ENCODE data around the gene ZP3. TPM values are rescaled to one million over a fixed set of nuclear protein-coding genes. Genes with fewer than 3 reads are reported as not detected.
"Not testable (repeated sequence)": the region's sequence is repeated elsewhere in the genome, so short reads cannot be mapped to it uniquely, and the experiment has no call there.

ZP3 gene
- 1.3 and 3.0 TPM in 2 replicates for total RNA-seq (2014; rRNA removed; shearing (Covaris generic))

DNA sequence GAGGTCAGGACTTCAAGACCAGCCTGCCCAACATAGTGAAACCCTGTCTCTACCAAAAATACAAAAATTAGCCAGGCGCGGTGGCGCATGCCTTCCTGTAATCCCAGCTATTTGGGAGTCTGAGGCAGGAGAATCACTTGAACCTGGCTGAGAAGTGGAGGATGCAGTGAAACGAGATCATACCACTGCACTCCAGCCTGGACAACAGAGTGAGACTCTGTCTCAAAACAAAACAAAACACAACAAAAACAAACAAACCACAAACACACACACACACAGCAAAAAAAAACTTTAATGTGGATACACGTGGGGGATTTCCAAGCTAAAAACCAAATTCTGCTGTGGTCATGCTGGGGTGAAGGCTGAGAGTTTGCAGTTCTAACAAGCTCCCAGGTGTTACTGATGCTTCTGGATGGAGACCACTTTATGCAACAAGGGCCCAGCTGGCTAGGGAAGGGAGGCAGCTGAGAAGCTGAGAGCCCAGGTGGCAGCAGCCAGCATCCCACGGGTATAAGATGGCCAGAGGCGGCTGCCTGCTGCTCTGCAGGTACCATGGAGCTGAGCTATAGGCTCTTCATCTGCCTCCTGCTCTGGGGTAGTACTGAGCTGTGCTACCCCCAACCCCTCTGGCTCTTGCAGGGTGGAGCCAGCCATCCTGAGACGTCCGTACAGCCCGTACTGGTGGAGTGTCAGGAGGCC is at the start of gene ZP3:
Gene ZP3 (plus strand): TSS at position 538 of the 699 bp plus-strand sequence. CDS start 15 bp downstream, at position 553.
- no peak for DNase-seq (ENCODE audit: low spot score)
- in situ Hi-C loops (cut with HindIII; ENCODE audit: low sequenced_read_pairs), result no loop called here

DNA sequence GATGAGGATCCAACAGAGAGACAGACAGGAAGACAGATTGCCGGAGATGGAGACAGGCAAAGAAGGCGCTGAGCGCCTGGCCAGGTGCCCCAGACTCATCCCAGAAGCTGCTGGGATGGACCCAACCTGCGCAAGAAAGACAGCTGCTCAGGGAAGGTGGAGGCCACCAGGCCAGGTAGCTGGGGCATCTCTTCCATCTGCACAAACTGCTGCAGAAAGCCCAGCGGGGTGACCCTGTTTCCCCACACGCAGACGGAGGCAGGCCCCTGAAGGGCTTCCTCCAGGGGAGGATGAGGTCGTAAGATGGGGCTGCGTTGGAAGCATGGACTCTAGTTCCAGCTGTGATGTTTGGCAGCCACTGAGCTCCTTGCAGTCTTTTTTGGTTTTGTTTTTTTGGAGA is 49.5 kb upstream of the ZP3 start:
- in situ Hi-C loops (cut with HindIII; ENCODE audit: low sequenced_read_pairs), result no loop called here

DNA sequence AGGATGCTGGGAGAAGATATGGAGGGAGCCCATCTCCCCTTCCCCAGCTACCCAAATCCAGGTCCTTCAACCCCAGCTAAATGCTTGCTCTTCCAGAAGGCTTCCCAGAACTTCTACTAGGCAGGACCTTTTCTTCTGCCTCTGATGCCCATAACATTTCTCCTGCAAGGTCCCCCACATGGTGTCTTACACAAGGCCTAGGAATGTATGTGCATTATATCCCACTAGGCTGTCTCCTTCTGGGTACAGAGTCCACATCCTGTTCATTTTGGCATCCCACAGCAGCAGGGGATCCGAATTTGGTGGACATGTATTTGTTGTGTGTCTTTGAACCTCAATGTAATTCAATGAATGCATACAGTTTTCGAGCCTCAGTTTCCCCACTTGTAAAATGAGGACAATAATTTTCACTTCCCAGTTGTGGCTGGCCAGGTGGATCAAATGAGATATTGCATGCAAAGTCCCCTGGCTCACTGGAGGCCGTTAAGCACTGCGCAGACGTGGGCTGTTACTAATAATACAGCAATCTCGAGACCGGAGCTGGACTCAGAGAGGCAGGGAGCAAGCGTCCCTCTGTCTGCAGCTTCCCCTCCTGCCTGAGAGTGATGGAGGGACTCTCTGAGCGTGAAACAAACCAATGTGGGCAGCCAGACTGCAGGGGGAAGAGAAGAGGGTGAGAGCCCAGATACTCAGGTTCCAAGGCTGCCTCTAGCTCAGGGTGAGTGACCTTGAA is 47.4 kb upstream of the ZP3 start:
- in situ Hi-C loops (cut with HindIII; ENCODE audit: low sequenced_read_pairs), result no loop called here
- no peak for DNase-seq (ENCODE audit: low spot score)

More for the DNA sequence above, 49.5 kb upstream of the ZP3 start:
- no peak for DNase-seq (ENCODE audit: low spot score)

DNA sequence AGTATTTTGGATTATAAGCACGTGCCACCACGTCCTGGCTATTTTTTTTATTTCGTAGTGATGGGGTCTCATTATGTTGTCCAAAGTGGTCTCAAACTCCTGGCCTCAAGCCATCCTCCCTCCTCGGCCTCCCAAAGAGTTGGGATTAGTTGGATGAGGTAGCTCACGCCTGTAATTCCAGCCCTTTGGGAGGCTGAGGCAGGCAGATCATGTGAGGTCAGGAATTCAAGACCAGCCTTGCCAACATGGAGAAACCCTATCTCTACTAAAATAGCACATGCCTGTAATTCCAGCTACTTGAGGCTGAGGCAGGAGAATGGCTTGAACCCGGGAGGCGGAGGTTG is 44.2 kb upstream of the ZP3 start:
- in situ Hi-C loops (cut with HindIII; ENCODE audit: low sequenced_read_pairs), result no loop called here
- DNase-seq (ENCODE audit: low spot score), result no peak

DNA sequence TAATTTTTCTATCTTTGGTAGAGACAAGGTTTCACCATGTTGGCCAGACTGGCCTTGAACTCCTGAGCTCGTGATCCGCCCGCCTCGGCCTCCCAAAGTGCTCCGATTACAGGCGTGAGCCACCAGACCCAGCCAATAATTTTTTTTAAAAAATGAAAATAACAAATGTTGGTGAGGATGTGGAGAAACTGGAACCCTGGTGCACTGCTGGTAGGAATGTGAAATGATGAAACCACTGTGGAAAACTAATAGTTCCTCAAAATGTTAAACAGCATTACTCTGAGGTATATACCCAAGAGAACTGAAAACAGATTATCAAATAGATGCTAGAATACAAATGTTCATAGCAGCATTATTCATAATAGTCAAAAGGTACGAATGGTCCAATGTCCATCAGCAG is 42.9 kb upstream of the ZP3 start:
- in situ Hi-C loops (cut with HindIII; ENCODE audit: low sequenced_read_pairs), result no loop called here

DNA sequence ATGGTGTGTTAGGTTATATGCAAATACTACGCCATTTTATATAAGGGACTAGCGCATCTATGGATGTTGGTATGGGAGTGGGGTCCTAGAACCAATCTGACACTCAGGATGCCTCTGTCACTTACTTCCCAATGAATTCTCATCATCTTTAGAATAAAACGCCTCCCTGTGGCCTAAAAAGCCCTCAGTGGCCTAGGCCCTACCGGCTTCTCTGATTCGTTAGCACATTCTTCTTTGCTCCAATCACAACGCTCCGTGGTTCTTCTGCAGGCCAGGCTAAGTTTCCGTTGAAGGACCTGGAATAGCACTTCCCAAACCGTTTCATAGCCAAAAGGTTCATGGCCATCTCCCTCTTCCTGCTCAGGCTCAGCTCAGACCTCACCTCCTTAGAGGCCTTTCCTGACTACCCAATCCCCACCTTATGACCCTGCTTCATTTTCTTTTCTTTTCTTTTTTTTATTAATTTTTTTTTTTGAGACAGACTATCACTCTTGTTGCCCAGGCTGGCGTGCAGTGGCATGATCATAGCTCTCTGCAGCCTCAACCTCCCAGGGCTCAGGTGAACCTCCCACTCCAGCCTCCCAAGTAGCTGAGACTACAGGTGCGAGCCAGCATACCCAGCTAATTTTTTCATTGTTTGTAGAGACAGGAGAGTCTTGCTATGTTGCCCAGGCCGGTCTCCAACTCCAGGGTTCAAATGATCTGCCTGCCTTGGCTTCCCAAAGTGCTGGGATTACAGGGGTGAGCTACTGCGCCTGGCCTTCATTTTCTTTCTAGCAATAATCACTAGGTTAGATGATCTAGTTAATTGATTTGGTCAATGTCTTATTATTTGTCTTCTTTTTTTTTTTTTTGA is 41.4 kb upstream of the ZP3 start:
- in situ Hi-C loops (cut with HindIII; ENCODE audit: low sequenced_read_pairs), result no loop called here
- no peak for DNase-seq (ENCODE audit: low spot score)

More for the DNA sequence above, 42.9 kb upstream of the ZP3 start:
- DNase-seq (ENCODE audit: low spot score), result no peak

DNA sequence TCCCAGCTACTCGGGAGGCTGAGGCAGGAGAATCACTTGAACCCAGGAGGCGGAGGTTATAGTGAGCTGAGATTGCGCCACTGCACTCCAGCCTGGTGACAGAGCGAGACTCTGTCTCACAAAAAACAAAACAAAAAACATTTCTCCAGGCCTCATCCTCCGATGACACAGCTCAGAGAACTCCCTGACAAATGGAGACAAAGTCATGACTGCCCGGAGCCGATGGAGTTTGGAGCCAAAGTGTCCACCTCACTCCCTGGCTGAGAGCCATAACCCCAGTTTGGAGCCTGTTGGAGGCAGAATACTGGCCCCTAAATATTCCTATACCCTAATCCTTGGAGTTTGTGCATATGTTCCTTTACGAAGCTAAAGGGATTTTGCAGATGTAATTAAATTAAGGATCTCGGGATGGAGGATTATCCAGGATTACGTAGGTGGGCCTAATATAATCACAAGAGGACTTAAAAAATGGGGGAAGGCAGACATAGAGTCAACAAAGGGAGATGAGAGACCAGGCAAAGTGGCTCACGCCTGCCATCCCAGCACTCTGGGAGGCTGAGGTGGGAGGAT is 38.0 kb upstream of the ZP3 start:
- DNase-seq (ENCODE audit: low spot score), result no peak
- in situ Hi-C loops (cut with HindIII; ENCODE audit: low sequenced_read_pairs), result no loop called here

DNA sequence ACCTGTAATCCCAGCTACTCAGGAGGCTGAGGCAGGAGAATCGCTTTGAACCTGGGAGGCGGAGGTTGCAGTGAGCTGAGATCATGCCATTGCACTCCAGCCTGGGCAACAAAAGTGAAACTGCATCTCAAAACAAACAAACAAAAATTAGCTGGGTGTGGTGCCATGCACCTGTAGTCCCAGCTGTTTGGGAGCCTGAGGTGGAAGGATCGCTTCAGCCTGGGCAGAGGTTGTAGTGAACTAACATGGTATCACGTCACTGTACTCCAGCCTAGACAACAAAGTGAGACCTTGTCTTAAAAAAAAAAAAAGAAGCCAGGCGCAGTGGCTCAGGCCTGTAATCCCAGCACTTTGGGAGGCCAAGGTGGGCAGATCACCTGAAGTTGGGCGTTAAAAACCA is 37.0 kb upstream of the ZP3 start:
- in situ Hi-C loops (cut with HindIII; ENCODE audit: low sequenced_read_pairs); DNase-seq (ENCODE audit: low spot score): not testable (repeated sequence)

DNA sequence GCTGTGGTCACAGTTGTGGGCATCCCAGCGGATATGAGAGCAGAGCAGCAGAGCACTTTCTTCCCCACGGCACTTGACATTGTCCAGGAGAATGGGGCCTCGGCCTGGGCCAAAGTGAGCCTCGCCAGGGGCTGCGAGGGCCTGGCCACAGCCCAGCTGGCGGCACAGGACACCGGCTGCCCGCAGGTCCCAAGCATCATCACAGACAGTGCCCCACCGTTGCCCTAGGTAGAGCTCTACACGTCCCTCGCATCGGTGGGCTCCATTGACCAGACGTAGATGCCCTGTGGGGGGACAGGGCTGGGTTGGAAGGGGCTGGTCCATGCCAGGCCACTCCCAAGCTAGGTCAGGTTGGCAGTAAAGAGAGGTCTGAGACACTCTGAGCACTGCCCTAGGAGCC is 34.7 kb upstream of the ZP3 start:
- DNase-seq (ENCODE audit: low spot score), result no peak
- in situ Hi-C loops (cut with HindIII; ENCODE audit: low sequenced_read_pairs), result no loop called here

DNA sequence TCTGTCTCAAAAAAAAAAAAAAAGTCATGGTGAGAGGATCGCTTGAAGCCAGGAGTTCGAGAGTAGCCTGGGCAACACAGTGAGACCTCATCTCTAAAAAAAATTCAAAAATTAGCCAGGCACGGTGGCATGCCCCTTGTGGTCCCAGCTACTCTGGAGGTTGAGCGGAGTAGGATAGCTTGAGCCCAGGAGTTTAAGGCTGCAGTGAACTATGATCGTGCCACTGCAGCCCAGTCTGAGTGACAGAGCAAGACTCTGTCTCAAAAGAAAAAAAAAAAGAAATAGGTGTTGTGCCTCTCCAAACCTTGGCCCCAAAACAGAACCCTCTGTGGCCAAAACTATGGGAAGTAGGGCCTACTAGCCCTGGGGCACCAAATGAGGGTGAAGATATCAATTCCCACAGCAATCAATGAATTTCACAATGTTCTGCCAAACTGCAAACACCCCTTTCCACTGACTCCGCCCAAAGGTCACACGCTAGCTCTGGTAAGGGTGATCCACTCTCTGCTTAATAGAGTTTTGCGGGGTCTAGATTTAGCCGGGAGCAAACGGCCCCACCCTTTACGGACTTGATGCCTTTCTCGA is 32.1 kb upstream of the ZP3 start:
- in situ Hi-C loops (cut with HindIII; ENCODE audit: low sequenced_read_pairs), result no loop called here

DNA sequence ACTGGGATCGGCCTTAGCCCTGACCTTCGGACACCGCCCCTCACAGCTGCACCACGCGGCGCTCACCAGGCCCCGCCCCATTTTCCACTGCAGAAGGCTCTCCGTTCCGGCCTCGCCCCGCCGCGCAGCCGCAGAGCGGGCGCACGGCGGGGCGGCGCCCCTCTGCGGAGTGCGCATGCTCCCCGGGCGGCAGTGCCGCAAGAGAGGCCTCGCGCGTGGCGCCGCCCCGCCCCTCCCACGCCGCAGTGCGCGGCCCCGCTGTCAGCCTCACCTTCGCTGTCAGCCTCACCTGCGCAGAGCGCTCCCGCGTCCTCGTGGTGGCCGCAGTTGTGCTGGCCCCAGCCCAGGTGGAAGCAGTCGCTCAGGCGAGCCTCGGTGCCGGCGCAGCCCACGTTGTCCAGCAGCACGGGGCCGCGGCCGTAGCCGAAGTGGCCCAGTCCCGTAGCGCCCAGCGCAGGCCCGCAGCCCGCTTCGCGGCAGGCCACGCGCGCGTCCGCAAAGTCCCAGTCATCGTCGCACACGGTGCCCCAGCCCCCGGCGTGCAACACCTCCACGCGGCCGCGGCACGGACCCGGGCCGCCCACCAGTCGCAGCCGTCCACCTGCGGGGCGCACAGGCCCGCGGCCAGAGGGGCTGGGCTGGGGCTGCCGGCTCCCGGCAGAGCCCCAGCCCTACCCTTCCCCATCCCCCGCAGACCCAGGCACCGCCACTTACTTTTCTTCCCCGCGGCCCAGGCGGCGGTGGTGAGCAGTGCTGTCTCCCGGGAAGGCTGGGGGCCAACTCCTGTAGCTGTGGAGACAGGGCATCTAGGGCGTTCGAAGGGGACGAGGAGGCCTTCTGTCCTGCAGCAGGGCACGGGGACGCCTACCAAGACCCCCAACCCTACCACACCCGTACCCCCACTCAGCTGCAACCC is 31.4 kb upstream of the ZP3 start:
- peak; percentile 85 for DNase-seq (ENCODE audit: low spot score)
- in situ Hi-C loops (cut with HindIII; ENCODE audit: low sequenced_read_pairs), result no loop called here

More for the DNA sequence above, 32.1 kb upstream of the ZP3 start:
- DNase-seq (ENCODE audit: low spot score), result no peak

DNA sequence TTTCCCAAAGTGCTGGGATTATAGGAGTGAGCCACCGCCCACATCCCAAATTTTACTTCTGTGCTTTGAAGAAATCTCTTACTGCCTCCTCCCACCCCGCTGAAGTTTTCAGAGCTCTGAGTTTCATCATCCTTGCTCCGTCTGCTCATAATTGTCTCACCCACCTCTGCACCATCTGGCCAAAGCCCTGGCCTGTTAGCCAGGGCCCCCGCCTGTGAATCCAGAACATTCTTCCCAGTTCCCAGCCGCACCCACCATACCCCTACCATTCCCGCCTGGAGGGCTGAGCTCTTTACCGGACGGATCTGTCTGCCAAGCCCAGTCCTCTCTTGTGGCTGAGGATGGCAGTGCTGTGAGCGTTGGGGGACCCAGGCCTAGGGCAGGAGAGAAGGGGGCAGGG is 29.8 kb upstream of the ZP3 start:
- DNase-seq (ENCODE audit: low spot score), result no peak
- in situ Hi-C loops (cut with HindIII; ENCODE audit: low sequenced_read_pairs), result no loop called here

DNA sequence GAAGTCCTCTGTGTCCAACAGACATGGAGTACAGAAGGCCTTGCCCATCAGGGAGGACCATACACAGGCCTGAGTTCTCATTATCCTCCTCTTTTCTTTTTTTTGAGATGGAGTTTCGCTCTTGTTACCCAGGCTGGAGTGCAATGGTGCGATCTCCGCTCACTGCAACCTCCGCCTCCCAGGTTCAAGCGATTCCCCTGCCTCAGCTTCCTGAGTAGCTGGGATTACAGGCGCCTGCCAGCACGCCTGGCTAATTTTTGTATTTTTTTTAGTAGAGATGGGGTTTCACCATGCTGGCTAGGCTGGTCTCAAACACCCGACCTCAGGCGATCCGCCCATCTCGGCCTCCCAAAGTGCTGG is 29.2 kb upstream of the ZP3 start:
- in situ Hi-C loops (cut with HindIII; ENCODE audit: low sequenced_read_pairs); DNase-seq (ENCODE audit: low spot score): not testable (repeated sequence)

DNA sequence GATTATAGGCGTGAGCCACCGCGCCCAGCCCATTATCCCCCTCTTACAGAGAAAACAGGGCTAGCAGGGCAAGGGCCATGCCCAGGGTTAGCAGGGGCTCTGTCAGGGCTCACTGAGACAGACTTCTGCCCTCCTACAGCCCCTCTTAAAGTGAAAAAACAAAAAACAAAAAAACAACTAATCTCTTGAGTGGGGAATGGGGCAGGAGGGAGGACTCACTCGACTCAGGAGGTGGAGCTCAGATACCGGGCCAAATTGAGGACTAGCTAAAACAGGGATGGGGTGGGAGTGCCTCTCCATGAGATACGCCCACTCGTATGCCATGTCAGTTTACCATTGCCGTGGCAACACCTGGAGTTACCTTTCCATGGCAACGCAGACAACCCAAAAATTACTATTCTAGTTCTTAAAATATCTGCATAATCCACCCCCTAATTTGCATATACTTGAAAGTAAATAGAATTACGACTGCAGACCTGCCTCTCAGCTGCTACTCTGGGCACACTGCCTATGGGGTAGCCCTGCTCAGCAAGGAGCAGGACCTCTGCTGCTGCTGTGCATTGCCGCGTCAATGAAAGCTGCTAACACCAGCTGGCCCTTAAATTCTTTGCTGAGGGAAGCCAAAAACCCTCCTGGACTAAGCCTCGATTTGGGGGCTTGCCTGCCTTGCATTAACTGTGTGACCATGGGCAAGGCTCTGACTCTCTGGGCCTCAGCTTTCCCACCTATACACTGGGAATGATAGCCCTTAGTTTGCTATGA is 28.6 kb upstream of the ZP3 start:
- DNase-seq (ENCODE audit: low spot score), result peak; percentile 53
- in situ Hi-C loops (cut with HindIII; ENCODE audit: low sequenced_read_pairs), result no loop called here

DNA sequence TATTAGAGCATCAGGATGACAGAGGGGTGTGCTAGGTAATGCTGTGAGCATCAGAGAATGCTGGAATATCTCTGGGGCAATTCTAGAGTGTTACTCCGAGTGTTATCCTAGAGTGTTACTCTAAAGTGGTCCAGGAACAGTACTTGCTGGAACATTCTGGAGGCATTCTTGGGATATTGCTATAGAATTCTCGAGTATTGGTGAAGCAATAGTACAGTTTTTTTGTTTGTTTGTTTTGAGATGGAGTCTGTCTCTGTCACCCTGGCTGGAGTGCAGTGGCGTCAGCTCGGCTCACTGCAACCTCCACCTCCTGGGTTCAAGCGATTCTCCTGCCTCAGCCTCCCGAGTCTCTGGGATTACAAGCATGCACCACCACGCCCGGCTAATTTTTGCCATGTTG is 27.9 kb upstream of the ZP3 start:
- in situ Hi-C loops (cut with HindIII; ENCODE audit: low sequenced_read_pairs), result no loop called here
- DNase-seq (ENCODE audit: low spot score), result no peak

DNA sequence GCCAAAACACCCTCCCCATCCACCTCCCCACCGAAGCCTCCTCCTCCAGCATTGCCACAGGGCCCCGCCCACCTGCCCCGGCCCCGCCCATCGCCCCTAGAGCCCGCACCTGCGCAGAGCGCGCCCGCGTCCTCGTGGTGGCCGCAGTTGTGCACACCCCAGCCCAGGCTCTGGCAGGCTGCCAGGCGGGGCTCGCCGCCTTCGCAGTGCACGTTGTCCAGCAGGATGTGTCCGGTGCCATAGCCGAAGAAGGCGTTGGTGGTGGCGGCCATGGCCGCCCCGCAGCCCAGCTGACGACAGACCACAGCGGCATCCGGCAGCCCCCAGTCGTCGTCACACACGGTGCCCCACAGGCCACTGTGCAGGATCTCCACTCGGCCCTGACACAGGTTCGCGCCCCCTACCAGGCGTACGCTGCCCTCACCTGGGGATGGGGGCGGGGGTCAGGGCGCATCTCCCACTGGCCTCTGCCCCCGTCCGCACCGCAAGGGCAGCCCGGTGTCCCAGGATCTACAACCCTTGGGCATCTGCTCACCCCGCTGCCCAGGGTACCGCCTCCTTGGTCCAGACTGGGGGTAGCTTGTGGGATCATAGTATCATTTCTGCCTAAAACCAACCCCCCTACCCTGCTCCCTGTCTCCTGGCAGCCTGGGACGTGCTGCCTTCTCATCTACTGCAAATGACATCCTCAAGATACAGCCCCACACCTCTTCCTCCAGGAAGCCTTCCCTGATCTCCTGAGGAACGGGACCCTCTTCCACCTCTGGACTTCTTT is 27.2 kb upstream of the ZP3 start:
- DNase-seq (ENCODE audit: low spot score), result peak; percentile 72
- in situ Hi-C loops (cut with HindIII; ENCODE audit: low sequenced_read_pairs), result no loop called here

DNA sequence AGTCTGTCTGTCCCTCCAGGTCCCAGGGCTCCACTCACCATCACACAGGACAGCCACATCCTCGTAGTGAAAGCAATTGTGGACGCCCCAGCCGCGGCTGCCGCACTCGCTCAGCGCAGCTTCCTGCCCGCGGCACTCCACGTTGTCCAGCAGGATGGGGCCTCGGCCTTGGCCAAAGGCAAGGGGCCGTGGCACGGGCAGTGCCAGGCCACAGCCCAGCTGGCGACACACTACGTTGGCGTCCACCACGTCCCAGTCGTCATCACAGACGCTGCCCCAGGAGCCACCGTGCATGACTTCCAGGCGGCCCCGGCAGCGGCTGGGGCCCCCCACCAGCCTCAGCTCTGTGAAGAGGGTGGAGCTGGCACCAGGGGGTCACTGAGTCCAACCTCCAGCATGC is 24.5 kb upstream of the ZP3 start:
- no peak for DNase-seq (ENCODE audit: low spot score)
- in situ Hi-C loops (cut with HindIII; ENCODE audit: low sequenced_read_pairs), result no loop called here

Measured in G401 (cell line).